Activated CD4-positive, alpha-beta T cell treated with anti-CD3 and anti-CD28 coated beads, Interleukin-2, amount 50 U/mL, for 4 hours (primary cell): ENCODE results near the gene CLEC6A.
"Not testable (repeated sequence)": the region's sequence is repeated elsewhere in the genome, so short reads cannot be mapped to it uniquely, and the experiment has no call there.

Experiments
- DNase-seq, 2 experiments: peaks; one replicate each; pipeline ENCODE4 v3.0.0-alpha.2; 2020

The CLEC6A gene

GRCh38 chr12:8496074-8496473 is 40.3 kb downstream of the CLEC6A start:
- DNase-seq = not testable (repeated sequence)

- DNase-seq = no peak
Observed at GRCh38 chr12:8499616-8500015, 43.9 kb downstream of the CLEC6A start.

GRCh38 chr12:8501720-8502119 is 46.0 kb downstream of the CLEC6A start:
- no peak for DNase-seq

GRCh38 chr12:8504351-8504750 is 48.6 kb downstream of the CLEC6A start:
- no peak for DNase-seq

- no peak for DNase-seq
Observed at GRCh38 chr12:8507596-8507995, 51.8 kb downstream of the CLEC6A start.

- no peak for DNase-seq
Observed at GRCh38 chr12:8508223-8508622, 52.5 kb downstream of the CLEC6A start.

GRCh38 chr12:8508910-8509841 is 53.4 kb downstream of the CLEC6A start:
- no peak for DNase-seq

GRCh38 chr12:8513256-8513655 is 57.5 kb downstream of the CLEC6A start, which contains the start of gene CLEC4D:
CLEC4D (plus strand) TSS chr12:8513503; CDS start chr12:8513733, 230 bp downstream.
- no peak for DNase-seq

GRCh38 chr12:8517971-8518370 is 62.2 kb downstream of the CLEC6A start:
- no peak for DNase-seq

GRCh38 chr12:8519171-8519570 is 63.4 kb downstream of the CLEC6A start:
- no peak for DNase-seq

- DNase-seq = no peak
Observed at GRCh38 chr12:8527250-8528130, 71.7 kb downstream of the CLEC6A start.
